Central memory CD8-positive, alpha-beta T cell (primary cell): ENCODE data around the gene PCDH9.
"Not testable (repeated sequence)": the region's sequence is repeated elsewhere in the genome, so short reads cannot be mapped to it uniquely, and the experiment has no call there.

Source experiments
- ATAC-seq: fragments of 150-1000 bp; cut with Tn5 transposase; replicated peaks from 2 replicates; pipeline ENCODE4 v1.10.0; 2022; ENCODE audit warnings: mild to moderate bottlenecking, moderate FRiP score, moderate number of reproducible peaks; ENCODE audit not compliant: poor library complexity, severe bottlenecking; ENCODE audit errors: extremely low read depth
- DNase-seq, 2 donors: peaks; one replicate each; pipeline ENCODE4 v3.0.0; 2021; ENCODE audit warnings: low spot score in 2 of 2
- H3K27ac Mint-ChIP-seq: one replicate; pipeline ENCODE4 v1.8.0; 2022; ENCODE audit warnings: low read depth, mild to moderate bottlenecking, moderate library complexity, mixed read lengths
- H3K27me3 Mint-ChIP-seq: one replicate; pipeline ENCODE4 v1.8.0; 2022; ENCODE audit warnings: mixed read lengths
- H3K36me3 Mint-ChIP-seq: one replicate; pipeline ENCODE4 v1.8.0; 2022; ENCODE audit warnings: mild to moderate bottlenecking, moderate library complexity, mixed read lengths; ENCODE audit not compliant: insufficient read depth
- H3K4me1 Mint-ChIP-seq: one replicate; pipeline ENCODE4 v1.8.0; 2022; ENCODE audit warnings: mixed read lengths
- H3K4me3 Mint-ChIP-seq: one replicate; pipeline ENCODE4 v1.8.0; 2022; ENCODE audit warnings: mild to moderate bottlenecking, moderate library complexity, mixed read lengths
- H3K9me3 Mint-ChIP-seq: one replicate; pipeline ENCODE4 v1.8.0; 2022; ENCODE audit warnings: mixed read lengths

Gene PCDH9

GRCh38 chr13:66915596-66916185 lies 314.4 kb downstream of the PCDH9 start:
- ATAC-seq, result no peak
- Mint-ChIP-seq H3K27ac (no peak overlapping the region), H3K4me3 (no peak overlapping the region), H3K9me3 (peaks cover 15% of the 10 kb centered on the region), H3K4me1 (no peaks in the 10 kb centered on the region), H3K36me3 (no peaks in the 10 kb centered on the region), H3K27me3 (no peaks in the 10 kb centered on the region)
- no peak for DNase-seq

- no peak for ATAC-seq
- H3K9me3 Mint-ChIP-seq, result peaks cover 18% of the 10 kb centered on the region
Observed at GRCh38 chr13:66914155-66914554, 316.0 kb downstream of the PCDH9 start.

GRCh38 chr13:66911411-66911939 lies 318.7 kb downstream of the PCDH9 start:
- DNase-seq (no peak), ATAC-seq (no peak)
- Mint-ChIP-seq H3K4me1 (no peaks in the 10 kb centered on the region), H3K27ac (no peak overlapping the region), H3K27me3 (no peaks in the 10 kb centered on the region), H3K4me3 (no peak overlapping the region), H3K9me3 (peaks cover 12% of the 10 kb centered on the region), H3K36me3 (no peaks in the 10 kb centered on the region)

More at GRCh38 chr13:66914155-66914554, 316.0 kb downstream of the PCDH9 start:
- no peaks in the 10 kb centered on the region for H3K36me3 Mint-ChIP-seq
- H3K27ac Mint-ChIP-seq, result no peak overlapping the region
- H3K4me3 Mint-ChIP-seq, result no peak overlapping the region
- H3K4me1 Mint-ChIP-seq, result no peaks in the 10 kb centered on the region
- H3K27me3 Mint-ChIP-seq, result no peaks in the 10 kb centered on the region
- DNase-seq, result no peak

- Mint-ChIP-seq H3K36me3 (peaks cover 2% of the 10 kb centered on the region), H3K27me3 (no peaks in the 10 kb centered on the region), H3K4me3 (no peak overlapping the region), H3K4me1 (no peaks in the 10 kb centered on the region), H3K9me3 (peaks cover 10% of the 10 kb centered on the region), H3K27ac (no peak overlapping the region)
- DNase-seq (no peak), ATAC-seq (no peak)
Observed at GRCh38 chr13:66899955-66900354, 330.2 kb downstream of the PCDH9 start.

GRCh38 chr13:66896933-66897332 lies 333.2 kb downstream of the PCDH9 start:
- H3K36me3 Mint-ChIP-seq, result peaks cover 2% of the 10 kb centered on the region
- peaks cover 10% of the 10 kb centered on the region for H3K9me3 Mint-ChIP-seq
- H3K4me3 Mint-ChIP-seq, result no peak overlapping the region
- no peaks in the 10 kb centered on the region for H3K27me3 Mint-ChIP-seq
- ATAC-seq, result no peak
- no peak overlapping the region for H3K27ac Mint-ChIP-seq
- no peak for DNase-seq
- no peaks in the 10 kb centered on the region for H3K4me1 Mint-ChIP-seq

GRCh38 chr13:66895780-66896179 lies 334.4 kb downstream of the PCDH9 start:
- no peak overlapping the region for H3K27ac Mint-ChIP-seq
- H3K4me3 Mint-ChIP-seq, result no peak overlapping the region
- H3K36me3 Mint-ChIP-seq, result peaks cover 2% of the 10 kb centered on the region
- H3K4me1 Mint-ChIP-seq, result no peaks in the 10 kb centered on the region
- no peak for ATAC-seq
- no peak for DNase-seq
- peaks cover 13% of the 10 kb centered on the region for H3K9me3 Mint-ChIP-seq
- no peaks in the 10 kb centered on the region for H3K27me3 Mint-ChIP-seq

- DNase-seq (no peak), ATAC-seq (no peak)
- Mint-ChIP-seq H3K4me3 (no peak overlapping the region), H3K27ac (no peak overlapping the region), H3K4me1 (no peaks in the 10 kb centered on the region), H3K9me3 (peaks cover 16% of the 10 kb centered on the region), H3K36me3 (peaks cover 2% of the 10 kb centered on the region), H3K27me3 (no peaks in the 10 kb centered on the region)
Observed at GRCh38 chr13:66895320-66895719, 334.8 kb downstream of the PCDH9 start.

- Mint-ChIP-seq H3K9me3 (peaks cover 12% of the 10 kb centered on the region), H3K4me3 (no peak overlapping the region), H3K27me3 (no peaks in the 10 kb centered on the region), H3K27ac (no peak overlapping the region), H3K36me3 (no peaks in the 10 kb centered on the region), H3K4me1 (no peaks in the 10 kb centered on the region)
- DNase-seq (no peak), ATAC-seq (no peak)
Observed at GRCh38 chr13:66888698-66889097, 341.4 kb downstream of the PCDH9 start.

- no peaks in the 10 kb centered on the region for H3K4me1 Mint-ChIP-seq
- no peaks in the 10 kb centered on the region for H3K36me3 Mint-ChIP-seq
- ATAC-seq (no peak), DNase-seq (no peak)
- H3K4me3 Mint-ChIP-seq, result no peak overlapping the region
- no peaks in the 10 kb centered on the region for H3K27me3 Mint-ChIP-seq
- no peak overlapping the region for H3K27ac Mint-ChIP-seq
- H3K9me3 Mint-ChIP-seq, result peaks cover 15% of the 10 kb centered on the region
Observed at GRCh38 chr13:66887088-66887487, 343.0 kb downstream of the PCDH9 start.

- ATAC-seq (no peak), DNase-seq (no peak)
- H3K9me3 Mint-ChIP-seq, result peaks cover 16% of the 10 kb centered on the region
- H3K4me3 Mint-ChIP-seq, result no peak overlapping the region
- no peaks in the 10 kb centered on the region for H3K27me3 Mint-ChIP-seq
- H3K27ac Mint-ChIP-seq, result no peak overlapping the region
- no peaks in the 10 kb centered on the region for H3K4me1 Mint-ChIP-seq
- no peaks in the 10 kb centered on the region for H3K36me3 Mint-ChIP-seq
Observed at GRCh38 chr13:66886264-66886663, 343.9 kb downstream of the PCDH9 start.

GRCh38 chr13:66881170-66881569 lies 349.0 kb downstream of the PCDH9 start:
- not testable (repeated sequence) for H3K9me3 Mint-ChIP-seq, ATAC-seq, DNase-seq, H3K4me1 Mint-ChIP-seq, H3K27me3 Mint-ChIP-seq, H3K4me3 Mint-ChIP-seq, H3K27ac Mint-ChIP-seq, H3K36me3 Mint-ChIP-seq

GRCh38 chr13:66879988-66880387 lies 350.1 kb downstream of the PCDH9 start:
- H3K4me1 Mint-ChIP-seq, result no peaks in the 10 kb centered on the region
- H3K9me3 Mint-ChIP-seq, result peaks cover 9% of the 10 kb centered on the region
- no peaks in the 10 kb centered on the region for H3K27me3 Mint-ChIP-seq
- no peak for ATAC-seq
- no peak overlapping the region for H3K4me3 Mint-ChIP-seq
- H3K36me3 Mint-ChIP-seq, result no peaks in the 10 kb centered on the region
- DNase-seq, result no peak
- H3K27ac Mint-ChIP-seq, result no peak overlapping the region

GRCh38 chr13:66875264-66875663 lies 354.9 kb downstream of the PCDH9 start:
- Mint-ChIP-seq H3K4me1 (no peaks in the 10 kb centered on the region), H3K4me3 (no peak overlapping the region), H3K27me3 (no peaks in the 10 kb centered on the region), H3K9me3 (peaks cover 11% of the 10 kb centered on the region), H3K27ac (no peak overlapping the region), H3K36me3 (no peaks in the 10 kb centered on the region)
- no peak for ATAC-seq
- no peak for DNase-seq
